BLaER1 (cell line): ENCODE measurements around the gene SLAMF1.

Source experiments
- H3K27ac ChIP-seq: shearing (Covaris generic); formaldehyde crosslinking; 2 replicates; pipeline ENCODE4 v1.8.1; 2022
- H3K27me3 ChIP-seq: shearing (Covaris generic); formaldehyde crosslinking; 2 replicates; pipeline ENCODE4 v1.8.1; 2022
- H3K36me3 ChIP-seq: shearing (Covaris generic); formaldehyde crosslinking; 2 replicates; pipeline ENCODE4 v1.8.1; 2022
- H3K4me1 ChIP-seq: shearing (Covaris generic); formaldehyde crosslinking; 2 replicates; pipeline ENCODE4 v1.8.1; 2022
- H3K4me2 ChIP-seq: shearing (Covaris generic); formaldehyde crosslinking; 2 replicates; pipeline ENCODE4 v1.8.1; 2022
- H3K4me3 ChIP-seq: shearing (Covaris generic); formaldehyde crosslinking; 2 replicates; pipeline ENCODE4 v1.8.1; 2022
- H3K9ac ChIP-seq: shearing (Covaris generic); formaldehyde crosslinking; 2 replicates; pipeline ENCODE4 v1.8.1; 2022
- H3K9me3 ChIP-seq: shearing (Covaris generic); formaldehyde crosslinking; 2 replicates; pipeline ENCODE4 v1.8.1; 2022
- H4K20me1 ChIP-seq: shearing (Covaris generic); formaldehyde crosslinking; 2 replicates; pipeline ENCODE4 v1.8.1; 2022
- Cebpa-rat ChIP-seq: shearing (Covaris generic); IDR thresholded peaks from 2 replicates; pipeline ENCODE4 v1.8.1; 2022

Gene SLAMF1

DNA sequence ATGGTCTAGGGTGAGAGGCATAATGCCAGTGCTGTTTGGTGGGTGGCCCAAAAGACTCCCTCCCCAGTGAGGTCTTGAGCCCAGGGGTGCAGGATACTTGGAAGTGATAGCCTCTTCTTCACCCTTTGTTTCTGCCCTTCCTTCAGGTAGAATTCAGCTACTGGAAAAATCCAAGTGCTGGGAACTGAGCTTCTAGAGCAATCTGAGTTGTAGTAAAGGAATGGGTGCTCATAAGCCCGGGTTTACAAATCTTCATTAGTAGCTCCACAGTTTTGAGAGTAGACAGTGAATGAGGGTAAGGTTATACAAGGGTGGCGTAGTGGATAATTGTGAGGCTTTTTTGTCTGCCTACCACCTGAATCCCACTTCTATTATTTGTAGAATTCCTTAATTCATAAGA, 38.3 kb downstream of the SLAMF1 start:
- Histone ChIP-seq H3K9ac (peak overlapping the region; percentile 32; the same call in 1 of the 2 replicates), H3K4me1 (peaks cover 79% of the 10 kb centered on the region), H4K20me1 (no peaks in the 10 kb centered on the region), H3K36me3 (peaks cover 72% of the 10 kb centered on the region), H3K27ac (peak overlapping the region; percentile 66), H3K27me3 (no peaks in the 10 kb centered on the region), H3K4me2 (peak overlapping the region; percentile 42), H3K9me3 (peaks cover 17% of the 10 kb centered on the region), H3K4me3 (no peak overlapping the region)
- TF ChIP-seq Cebpa-rat, result no peak

DNA sequence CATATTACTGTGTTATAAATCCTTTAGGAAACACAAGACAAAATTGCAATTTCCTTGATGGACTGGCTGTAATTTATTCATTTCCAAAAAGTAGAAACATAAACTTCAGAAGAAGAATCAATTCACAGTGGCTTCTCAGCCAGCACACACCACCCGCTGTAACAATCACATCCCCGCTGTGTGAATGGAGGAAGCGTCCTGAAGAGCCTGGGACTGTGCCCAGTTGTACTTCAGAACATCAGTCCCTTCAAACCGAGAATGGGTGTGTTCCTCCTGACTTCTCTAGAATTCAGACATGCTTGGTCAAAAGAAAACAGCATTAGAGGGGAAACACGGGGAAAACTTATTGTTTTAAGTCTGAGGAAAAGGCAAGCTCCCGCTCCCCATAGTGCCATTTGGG, 38.8 kb downstream of the SLAMF1 start:
- Histone ChIP-seq H3K4me1 (peaks cover 79% of the 10 kb centered on the region), H3K4me3 (no peak overlapping the region), H3K27ac (peak overlapping the region; percentile 66), H3K9me3 (peaks cover 19% of the 10 kb centered on the region), H3K9ac (peak overlapping the region; percentile 32; the same call in 1 of the 2 replicates), H3K27me3 (no peaks in the 10 kb centered on the region), H3K36me3 (peaks cover 67% of the 10 kb centered on the region), H3K4me2 (peak overlapping the region; percentile 42; the same call in 1 of the 2 replicates), H4K20me1 (no peaks in the 10 kb centered on the region)
- TF ChIP-seq Cebpa-rat, result no peak

DNA sequence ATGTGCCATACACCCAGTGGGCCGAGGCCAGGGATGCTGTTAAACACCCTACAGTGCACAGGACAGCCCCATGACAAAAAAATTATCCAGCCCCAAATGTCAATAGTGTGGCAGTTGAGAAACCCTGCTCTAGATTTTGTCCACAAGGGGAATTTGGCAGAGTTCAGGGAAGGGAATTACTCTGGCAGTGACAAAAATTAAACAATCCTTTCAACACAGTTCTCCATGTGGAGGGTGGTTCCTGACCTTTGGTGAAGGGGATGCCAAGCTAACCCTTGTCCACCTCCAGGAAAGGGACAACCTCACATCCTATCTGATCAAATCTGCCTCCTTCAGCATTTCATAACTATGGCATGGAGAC, 39.2 kb downstream of the SLAMF1 start:
- TF ChIP-seq Cebpa-rat, result no peak
- no peaks in the 10 kb centered on the region for H3K27me3 ChIP-seq
- H3K4me2 ChIP-seq, result peak overlapping the region; percentile 13; the same call in 1 of the 2 replicates
- peak overlapping the region; percentile 66 for H3K27ac ChIP-seq
- H3K4me3 ChIP-seq, result no peak overlapping the region
- peaks cover 76% of the 10 kb centered on the region for H3K4me1 ChIP-seq
- H4K20me1 ChIP-seq, result no peaks in the 10 kb centered on the region
- peak overlapping the region; percentile 32; the same call in 1 of the 2 replicates for H3K9ac ChIP-seq
- H3K36me3 ChIP-seq, result peaks cover 63% of the 10 kb centered on the region
- H3K9me3 ChIP-seq, result peaks cover 23% of the 10 kb centered on the region

DNA sequence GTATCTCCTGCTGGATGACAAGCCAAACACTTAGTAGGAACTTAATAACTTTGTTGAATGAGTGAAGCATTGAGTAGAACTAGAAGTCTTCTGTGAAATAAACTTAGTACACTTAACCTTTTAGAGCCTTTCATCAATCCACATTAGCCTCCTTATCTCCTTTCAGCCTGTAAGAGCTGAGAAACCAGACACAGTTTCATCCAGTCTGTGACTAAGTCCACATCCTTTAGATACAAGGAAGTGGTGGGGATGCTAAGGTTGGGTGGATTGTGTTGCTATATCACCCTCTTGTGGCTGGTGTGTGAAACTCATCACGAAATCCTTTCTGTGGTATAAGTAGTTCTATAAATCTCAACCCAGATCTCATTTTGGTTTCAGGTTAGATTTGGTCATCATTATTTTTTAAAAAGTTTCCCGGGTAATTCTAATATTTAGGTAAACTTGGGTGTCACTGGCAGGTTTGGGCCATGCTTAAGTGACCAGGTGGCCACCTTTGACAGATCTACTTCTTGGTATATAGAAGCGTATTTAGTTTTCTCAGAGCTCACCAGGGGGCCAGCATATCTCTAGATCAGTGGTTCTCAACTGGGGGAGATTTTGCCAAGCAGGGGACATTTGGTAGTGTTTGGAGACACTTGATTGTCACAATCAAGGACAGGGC, 39.7 kb downstream of the SLAMF1 start:
- H3K27me3 ChIP-seq, result no peaks in the 10 kb centered on the region
- H3K36me3 ChIP-seq, result peaks cover 58% of the 10 kb centered on the region
- H3K4me1 ChIP-seq, result peaks cover 71% of the 10 kb centered on the region
- peak overlapping the region; percentile 32; the same call in 1 of the 2 replicates for H3K9ac ChIP-seq
- no peaks in the 10 kb centered on the region for H4K20me1 ChIP-seq
- H3K9me3 ChIP-seq, result peaks cover 28% of the 10 kb centered on the region
- no peak overlapping the region for H3K4me3 ChIP-seq
- peak overlapping the region; percentile 56 for H3K4me2 ChIP-seq
- peak overlapping the region; percentile 72 for H3K27ac ChIP-seq
- TF ChIP-seq Cebpa-rat, result no peak

DNA sequence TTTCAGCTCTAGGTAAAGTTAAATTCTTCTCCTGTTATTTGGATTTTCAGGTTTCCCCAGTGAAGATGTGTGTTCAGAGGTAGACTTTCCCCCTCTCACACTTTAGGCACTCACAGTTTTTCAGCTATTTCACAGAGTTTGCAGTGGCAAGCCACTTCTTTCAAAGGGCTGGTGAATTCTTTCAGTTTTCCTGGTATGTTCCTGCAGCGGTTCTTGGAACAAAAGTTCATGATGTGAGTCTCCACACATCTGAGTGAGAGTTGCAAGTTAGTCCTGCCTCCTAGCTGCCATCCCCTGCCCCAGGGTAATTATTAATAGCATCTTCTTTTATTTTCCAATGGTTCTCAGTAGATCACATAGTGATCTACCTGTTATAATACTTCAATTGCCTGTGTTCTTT, 40.2 kb downstream of the SLAMF1 start:
- peaks cover 66% of the 10 kb centered on the region for H3K4me1 ChIP-seq

GRCh38 chr1:160605792-160606479, 40.9 kb downstream of the SLAMF1 start:
- Histone ChIP-seq H3K27me3 (no peaks in the 10 kb centered on the region), H3K4me3 (no peak overlapping the region), H3K4me1 (peaks cover 59% of the 10 kb centered on the region), H3K27ac (peak overlapping the region; percentile 72), H4K20me1 (no peaks in the 10 kb centered on the region), H3K9ac (peak overlapping the region; percentile 32), H3K4me2 (peak overlapping the region; percentile 56), H3K36me3 (peaks cover 46% of the 10 kb centered on the region), H3K9me3 (peaks cover 40% of the 10 kb centered on the region)
- TF ChIP-seq Cebpa-rat, result no peak

More for the DNA sequence above, 40.2 kb downstream of the SLAMF1 start:
- Histone ChIP-seq H3K36me3 (peaks cover 52% of the 10 kb centered on the region), H3K27me3 (no peaks in the 10 kb centered on the region), H4K20me1 (no peaks in the 10 kb centered on the region), H3K4me2 (peak overlapping the region; percentile 56), H3K9me3 (peaks cover 33% of the 10 kb centered on the region), H3K27ac (peak overlapping the region; percentile 72), H3K4me3 (no peak overlapping the region), H3K9ac (peak overlapping the region; percentile 32)
- no peak for TF ChIP-seq Cebpa-rat

DNA sequence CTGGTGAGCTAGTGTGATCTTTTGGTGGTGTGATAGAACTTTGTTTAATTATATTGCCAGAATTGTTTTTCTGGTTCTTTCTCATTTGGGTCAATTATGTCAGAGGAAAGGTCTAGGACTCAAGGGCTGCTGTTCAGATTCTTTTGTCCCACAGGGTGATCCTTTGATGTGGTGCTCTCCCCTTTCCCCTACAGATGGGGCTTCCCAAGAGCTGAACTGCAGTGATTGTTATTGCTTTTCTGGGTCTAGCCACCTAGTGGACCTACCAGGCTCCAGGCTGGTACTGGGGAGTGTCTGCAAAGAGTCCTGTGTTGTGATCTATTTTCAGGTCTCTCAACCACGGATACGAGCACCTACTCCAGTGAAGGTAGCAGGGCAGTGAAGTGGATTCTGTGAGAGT, 41.6 kb downstream of the SLAMF1 start:
- no peak overlapping the region for H3K9ac ChIP-seq
- H4K20me1 ChIP-seq, result no peaks in the 10 kb centered on the region
- H3K36me3 ChIP-seq, result peaks cover 38% of the 10 kb centered on the region
- peaks cover 48% of the 10 kb centered on the region for H3K9me3 ChIP-seq
- no peak overlapping the region for H3K4me3 ChIP-seq
- peaks cover 52% of the 10 kb centered on the region for H3K4me1 ChIP-seq
- no peak overlapping the region for H3K27ac ChIP-seq
- H3K4me2 ChIP-seq, result peak overlapping the region; percentile 56; the same call in 1 of the 2 replicates
- TF ChIP-seq Cebpa-rat, result no peak
- H3K27me3 ChIP-seq, result no peaks in the 10 kb centered on the region

GRCh38 chr1:160597705-160598104, 49.1 kb downstream of the SLAMF1 start:
- Histone ChIP-seq H3K27ac (no peak overlapping the region), H4K20me1 (no peaks in the 10 kb centered on the region), H3K9me3 (peaks cover 43% of the 10 kb centered on the region), H3K36me3 (no peaks in the 10 kb centered on the region), H3K4me1 (no peaks in the 10 kb centered on the region), H3K4me2 (no peak overlapping the region), H3K9ac (no peak overlapping the region), H3K27me3 (no peaks in the 10 kb centered on the region), H3K4me3 (no peak overlapping the region)
- no peak for TF ChIP-seq Cebpa-rat

DNA sequence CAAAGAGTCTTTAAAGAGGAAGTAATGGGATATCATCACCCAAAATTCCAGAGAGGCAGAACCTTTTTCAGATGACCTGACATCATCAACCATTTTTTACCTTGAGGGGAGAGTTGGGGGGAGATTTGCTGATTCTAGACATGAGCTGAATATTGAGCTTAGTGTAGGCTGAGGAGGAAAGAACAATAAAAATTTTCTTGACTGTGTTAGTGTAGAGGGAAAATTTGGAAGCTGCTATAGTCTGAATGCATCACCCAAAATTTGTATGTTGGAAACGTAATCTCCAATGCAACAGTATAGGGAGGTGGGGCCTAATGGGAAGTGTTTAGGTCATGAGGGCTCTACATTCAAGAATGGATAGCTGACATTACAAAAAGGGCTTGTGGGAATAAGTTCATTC, 49.8 kb downstream of the SLAMF1 start:
- Histone ChIP-seq H3K36me3 (no peaks in the 10 kb centered on the region), H3K9ac (no peak overlapping the region), H3K4me2 (no peak overlapping the region), H3K4me3 (no peak overlapping the region), H3K27ac (no peak overlapping the region), H3K27me3 (no peaks in the 10 kb centered on the region), H3K9me3 (peaks cover 38% of the 10 kb centered on the region), H3K4me1 (no peaks in the 10 kb centered on the region), H4K20me1 (no peaks in the 10 kb centered on the region)
- TF ChIP-seq Cebpa-rat, result no peak

DNA sequence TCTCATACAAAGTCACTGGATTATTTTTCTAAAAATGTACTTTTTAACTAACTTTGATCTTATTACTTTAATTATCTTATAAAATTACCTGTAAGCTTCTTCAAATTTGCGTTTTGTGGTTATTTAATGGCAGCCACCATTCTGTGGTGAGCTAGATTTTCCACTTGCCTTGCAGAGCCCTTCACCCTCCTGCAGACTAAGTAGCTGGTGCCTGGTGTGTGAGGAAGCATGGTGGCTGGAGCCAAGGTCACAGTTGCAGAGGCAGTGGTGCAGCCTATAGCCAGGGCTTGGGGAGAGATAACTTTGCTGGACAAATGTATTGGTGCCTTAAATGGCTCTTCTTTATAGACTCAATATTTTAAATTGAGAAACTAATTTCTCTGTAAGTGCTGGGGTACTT, 56.4 kb downstream of the SLAMF1 start:
- H3K9me3 ChIP-seq, result peaks cover 19% of the 10 kb centered on the region; the same call in 1 of the 2 replicates
- H3K9ac ChIP-seq, result no peak overlapping the region
- no peak overlapping the region for H3K4me3 ChIP-seq
- H3K36me3 ChIP-seq, result no peaks in the 10 kb centered on the region
- no peak for TF ChIP-seq Cebpa-rat
- H3K4me2 ChIP-seq, result no peak overlapping the region
- no peaks in the 10 kb centered on the region for H4K20me1 ChIP-seq
- no peak overlapping the region for H3K27ac ChIP-seq
- peaks cover 5% of the 10 kb centered on the region; the same call in 1 of the 2 replicates for H3K4me1 ChIP-seq
- H3K27me3 ChIP-seq, result no peaks in the 10 kb centered on the region
